Tibial nerve (tissue), 4 donors: Measurements from ENCODE around the gene GHDC.

Experiments
- CTCF ChIP-seq, 5 experiments: fragments of 200-600 bp in 3 of 5; fragments of 450-650 bp in 2 of 5; sonication (generic) in 3 of 5; IDR thresholded peaks; one replicate each; pipeline ENCODE4 v1.5.1; 2016 to 2019; ENCODE audit warnings: antibody characterized with exemption in 5 of 5, mild to moderate bottlenecking in 3 of 5, moderate library complexity in 2 of 5
- EP300 ChIP-seq, 2 donors: sonication (generic); formaldehyde crosslinking; IDR thresholded peaks; one replicate each; pipeline ENCODE4 v1.6.1; 2017; ENCODE audit warnings: antibody characterized with exemption in 2 of 2, mild to moderate bottlenecking in 1 of 2
- POLR2A ChIP-seq, 2 donors: fragments of 450-650 bp; IDR thresholded peaks; one replicate each; pipeline ENCODE4 v1.6.1; 2017; ENCODE audit warnings: antibody characterized with exemption in 2 of 2, mild to moderate bottlenecking in 2 of 2, moderate library complexity in 2 of 2

GRCh38 chr17:42214156-42214555 is 19.9 kb upstream of the GHDC start:
- TF ChIP-seq CTCF (IDR thresholded peaks at IDR 0.05) (no peak), POLR2A (IDR thresholded peaks at IDR 0.05) (no peak), EP300 (IDR thresholded peaks at IDR 0.05) (no peak)
